Naive thymus-derived CD4-positive, alpha-beta T cell (primary cell): ENCODE results near the gene DLG2. TPM values are rescaled to one million over a fixed set of nuclear protein-coding genes. Genes with fewer than 3 reads are reported as not detected.

Experiments used
- ATAC-seq: fragments of 150-1000 bp; cut with Tn5 transposase; 2 replicates; pipeline ENCODE4 v1.10.0; 2021; ENCODE audit warnings: mild to moderate bottlenecking, moderate library complexity
- CTCF ChIA-PET: fragments of 350-600 bp; sonication (Branson Sonifier 250); formaldehyde crosslinking; loops from one replicate; lab custom pipeline; 2021; ENCODE audit warnings: antibody characterized with exemption; lab: Charles Lee
- POLR2A ChIA-PET: fragments of 350-600 bp; sonication (Branson Sonifier 250); formaldehyde crosslinking; loops from one replicate; lab custom pipeline; 2021; ENCODE audit warnings: antibody characterized with exemption, inconsistent platforms; lab: Charles Lee
- DNase-seq, 9 donors: peaks; one replicate each; pipeline versions ENCODE4 v3.0.0 to v3.0.0-alpha.2; 2020 to 2022; ENCODE audit warnings: mixed read lengths in 1 of 9
- H3K27ac ChIP-seq: one replicate; pipeline ENCODE4 v1.7.0; 2013; ENCODE audit warnings: mild to moderate bottlenecking, low read depth, low read length, moderate library complexity
- H3K27me3 ChIP-seq, 2 donors: one replicate each; pipeline ENCODE4 v1.7.0; 2013; ENCODE audit warnings: low read length in 2 of 2, mild to moderate bottlenecking in 2 of 2, moderate library complexity in 2 of 2; ENCODE audit not compliant: control insufficient read depth in 2 of 2, insufficient read depth in 2 of 2
- H3K36me3 ChIP-seq, 3 experiments: 1 replicate in 2 of 3; 2 replicates in 1 of 3; pipeline ENCODE4 v1.7.0; 2013; ENCODE audit warnings: low read length in 3 of 3, mild to moderate bottlenecking in 3 of 3, moderate library complexity in 1 of 3; ENCODE audit not compliant: insufficient read depth in 3 of 3, control insufficient read depth in 2 of 3
- H3K4me1 ChIP-seq, 2 donors: one replicate each; pipeline ENCODE4 v1.7.0; 2013; ENCODE audit warnings: low read length in 2 of 2, mild to moderate bottlenecking in 2 of 2, moderate library complexity in 1 of 2; ENCODE audit not compliant: control insufficient read depth in 2 of 2, insufficient read depth in 2 of 2
- H3K4me3 ChIP-seq: 2 replicates; pipeline ENCODE4 v1.7.0; 2013; ENCODE audit warnings: mild to moderate bottlenecking, low read length
- H3K9me3 ChIP-seq, 3 experiments: 1 replicate in 2 of 3; 2 replicates in 1 of 3; pipeline ENCODE4 v1.7.0; 2013; ENCODE audit warnings: low read length in 3 of 3; ENCODE audit not compliant: control insufficient read depth in 2 of 3
- H3K27ac Mint-ChIP-seq, 9 donors: one replicate each; pipeline ENCODE4 v1.8.0; 2020 to 2022; ENCODE audit warnings: mixed read lengths in 9 of 9, mild to moderate bottlenecking in 8 of 9, moderate library complexity in 5 of 9, inconsistent platforms in 2 of 9
- H3K27me3 Mint-ChIP-seq, 5 donors: one replicate each; pipeline ENCODE4 v1.8.0; 2021 to 2022; ENCODE audit warnings: mixed read lengths in 5 of 5, mild to moderate bottlenecking in 1 of 5
- H3K36me3 Mint-ChIP-seq, 5 donors: one replicate each; pipeline ENCODE4 v1.8.0; 2020 to 2022; ENCODE audit warnings: mixed read lengths in 5 of 5, mild to moderate bottlenecking in 3 of 5, inconsistent platforms in 1 of 5
- H3K4me1 Mint-ChIP-seq, 7 donors: one replicate each; pipeline ENCODE4 v1.8.0; 2020 to 2022; ENCODE audit warnings: mixed read lengths in 7 of 7, mild to moderate bottlenecking in 3 of 7, inconsistent platforms in 1 of 7
- H3K4me3 Mint-ChIP-seq, 10 donors: one replicate each; pipeline ENCODE4 v1.8.0; 2020 to 2022; ENCODE audit warnings: mild to moderate bottlenecking in 10 of 10, mixed read lengths in 10 of 10, moderate library complexity in 6 of 10, inconsistent platforms in 2 of 10
- H3K9me3 Mint-ChIP-seq, 11 donors: one replicate each; pipeline ENCODE4 v1.8.0; 2020 to 2022; ENCODE audit warnings: mixed read lengths in 11 of 11, mild to moderate bottlenecking in 4 of 11, inconsistent platforms in 1 of 11, moderate library complexity in 1 of 11
- intact Hi-C, 2 donors: fragments of 100-400 bp; cut with micrococcal nuclease; formaldehyde crosslinking; loops; one replicate each; pipeline ENCODE4 v1.15.1; 2023
- polyA plus RNA-seq, 2 donors: library from polyadenylated mRNA; unstranded; fragments of 300-500 nt; fragmentation: Illumina TruSeq; gene quantifications; one replicate each; pipeline ENCODE4 v1.2.3, GENCODE V29; 2021
- total RNA-seq, 6 experiments: library from RNA in 5 of 6; stranded (reverse) in 5 of 6; gene quantifications; 1 replicate in 5 of 6; 2 replicates in 1 of 6; pipeline ENCODE4 v1.2.3 and lab custom pipeline; 2021 to 2026

Gene DLG2
- total and polyA plus RNA-seq, 7 experiments from 2014 or later: 0.64 to 6.1 (median 3.7) TPM

DNA sequence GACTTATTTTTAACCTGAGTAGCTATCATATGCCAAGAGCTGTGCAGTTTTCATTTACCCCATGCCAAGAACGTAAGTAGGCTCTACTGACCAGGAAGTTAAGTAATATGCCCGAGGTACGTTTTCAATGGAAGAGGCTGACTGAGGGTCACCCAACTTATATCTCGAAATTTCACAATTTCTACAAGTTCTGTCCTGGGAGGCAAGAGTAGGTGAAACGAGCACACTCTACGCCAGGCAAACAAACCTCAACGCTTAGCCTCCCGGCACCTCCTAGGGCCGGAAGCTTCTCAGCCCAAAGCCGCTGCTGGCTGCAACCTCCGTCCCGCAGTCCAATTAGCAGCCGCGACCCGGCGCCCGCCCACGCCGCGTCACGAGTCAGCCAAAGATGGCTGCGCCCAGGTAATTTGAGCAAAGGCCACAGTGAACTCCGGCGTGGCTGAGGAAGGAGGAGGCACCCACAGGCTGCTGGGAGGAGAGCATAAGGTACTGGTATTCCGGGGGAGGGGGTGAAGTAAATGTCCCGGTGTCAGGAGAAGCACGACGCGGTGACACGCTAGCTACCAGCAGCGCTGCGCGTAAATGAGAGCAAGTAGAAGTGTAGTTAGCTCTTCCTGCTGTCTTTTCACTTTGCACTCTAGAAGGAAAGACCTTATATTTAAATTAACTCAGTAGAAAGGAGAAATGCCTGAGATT lies 20.6 kb upstream of the DLG2 start, which contains the start of gene TMEM126A:
Gene TMEM126A, plus strand, starts transcription at position 364 of the 696 bp plus-strand sequence. CDS start 2,289 bp downstream, outside the sequence.
- Mint-ChIP-seq H3K36me3 (peaks cover 0 to 6% (median 1%) of the 10 kb centered on the region in 5 donors), H3K9me3 (no peaks in the 10 kb centered on the region), H3K27me3 (peaks cover 12 to 29% (median 22%) of the 10 kb centered on the region in 5 donors), H3K4me1 (peaks cover 9 to 48% (median 38%) of the 10 kb centered on the region in 7 donors), H3K27ac (peak within 1 kb of the TSS; percentile 86 to 99 (median 98)), H3K4me3 (peak within 1 kb of the TSS; percentile 92 to 100 (median 98))
- POLR2A ChIA-PET: interaction anchor here (0.6 to 10.3 kb wide), 18 partner anchors 10 to 1387 kb away, joined by 3 to 207 read pairs (median 4); partner anchors contain the start of genes CREBZF, DLG2, HIKESHI and PICALM
- H3K27me3 ChIP-seq: no peaks in the 10 kb centered on the region
- peak within 1 kb of the TSS; percentile 87 for H3K27ac ChIP-seq
- intact Hi-C loops: loop anchor here (1.0 to 5.0 kb wide), 10 partner anchors 10 to 655 kb away; partner anchors contain the start of genes EED (in 2 of the 2), HIKESHI (in 2 of the 2), PICALM (in 2 of the 2) and TMEM126B (in 2 of the 2)
- H3K4me3 ChIP-seq: peak within 1 kb of the TSS; percentile 83
- H3K9me3 ChIP-seq: no peaks in the 10 kb centered on the region
- CTCF ChIA-PET: interaction anchor here (1.2 to 1.9 kb wide), 3 partner anchors 10 to 19 kb away, joined by 3 to 6 read pairs (median 6); partner anchors contain the start of gene TMEM126B
- DNase-seq (peak; percentile 85 to 92 (median 90)), ATAC-seq (peak; percentile 99)
- peaks cover 11 to 14% of the 10 kb centered on the region in 2 donors for H3K4me1 ChIP-seq
- H3K36me3 ChIP-seq: peaks cover 0 to 4% (median 4%) of the 10 kb centered on the region in 3 experiments

- CTCF ChIA-PET: interaction anchor here (1.3 to 1.9 kb wide), 2 partner anchors 17 to 19 kb away, joined by 6 read pairs; partner anchors contain the start of gene TMEM126B
- peak overlapping the region; percentile 83 for H3K4me3 ChIP-seq
- intact Hi-C loops: loop anchor here (1.0 to 5.0 kb wide), 10 partner anchors 10 to 655 kb away; partner anchors contain the start of genes EED (in 2 of the 2), HIKESHI (in 2 of the 2), PICALM (in 2 of the 2) and TMEM126B (in 2 of the 2)
- POLR2A ChIA-PET: interaction anchor here (0.6 to 10.3 kb wide), 14 partner anchors 9 to 1387 kb away, joined by 3 to 207 read pairs (median 4); partner anchors contain the start of genes CREBZF, DLG2, EED and HIKESHI
- H3K27me3 Mint-ChIP-seq: peaks cover 15 to 34% (median 27%) of the 10 kb centered on the region in 5 donors
- no peak for ATAC-seq
- peaks cover 5 to 43% (median 33%) of the 10 kb centered on the region in 7 donors for H3K4me1 Mint-ChIP-seq
- no peak for DNase-seq
- H3K27ac Mint-ChIP-seq: peak overlapping the region; percentile 86 to 99 (median 98)
- H3K36me3 ChIP-seq: peaks cover 0 to 4% (median 4%) of the 10 kb centered on the region in 3 experiments
- peaks cover 0 to 6% (median 1%) of the 10 kb centered on the region in 5 donors for H3K36me3 Mint-ChIP-seq
- peaks cover 11 to 14% of the 10 kb centered on the region in 2 donors for H3K4me1 ChIP-seq
- peak overlapping the region; percentile 87 for H3K27ac ChIP-seq
- no peaks in the 10 kb centered on the region for H3K9me3 Mint-ChIP-seq
- H3K4me3 Mint-ChIP-seq: peak overlapping the region; percentile 92 to 100 (median 98)
- no peaks in the 10 kb centered on the region for H3K27me3 ChIP-seq
- H3K9me3 ChIP-seq: no peaks in the 10 kb centered on the region
Measured at GRCh38 chr11:85647078-85647477, 19.9 kb upstream of the DLG2 start.

- H3K4me1 Mint-ChIP-seq: peaks cover 0 to 16% (median 9%) of the 10 kb centered on the region in 7 donors
- H3K4me3 ChIP-seq: no peak overlapping the region
- no peaks in the 10 kb centered on the region for H3K9me3 ChIP-seq
- ATAC-seq: no peak
- H3K27ac ChIP-seq: no peak overlapping the region
- H3K27me3 ChIP-seq: no peaks in the 10 kb centered on the region
- intact Hi-C loops: no loop called here
- no peak for DNase-seq
- H3K36me3 Mint-ChIP-seq: peaks cover 0 to 8% (median 4%) of the 10 kb centered on the region in 5 donors
- no peak overlapping the region for H3K27ac Mint-ChIP-seq
- peaks cover 19 to 48% (median 30%) of the 10 kb centered on the region in 5 donors for H3K27me3 Mint-ChIP-seq
- ChIA-PET POLR2A (no interaction called here), CTCF (no interaction called here)
- no peak overlapping the region for H3K4me3 Mint-ChIP-seq
- no peaks in the 10 kb centered on the region for H3K36me3 ChIP-seq
- no peaks in the 10 kb centered on the region for H3K9me3 Mint-ChIP-seq
- peaks cover 6 to 8% of the 10 kb centered on the region in 2 donors for H3K4me1 ChIP-seq
Measured at GRCh38 chr11:85643191-85643614, 16.1 kb upstream of the DLG2 start.

DNA sequence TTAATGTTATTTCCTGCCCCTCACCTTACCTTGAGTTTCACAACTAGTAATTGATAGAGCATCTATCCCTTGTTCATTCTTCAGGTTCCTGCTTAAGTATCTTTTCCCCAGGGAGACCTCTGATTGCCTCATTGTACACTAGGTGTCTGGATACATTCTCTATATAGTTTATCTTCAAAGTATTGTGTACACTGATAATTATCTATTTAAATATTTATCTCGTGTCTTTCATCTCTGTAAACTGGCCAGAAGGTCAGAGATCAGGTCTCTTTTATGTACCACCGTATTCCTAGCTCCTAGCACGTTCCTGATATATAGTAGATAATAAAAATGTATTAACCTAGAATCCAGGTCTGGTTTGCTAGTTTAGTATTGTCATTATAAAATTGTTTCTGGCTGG lies 7.6 kb upstream of the DLG2 start:
- H3K4me3 ChIP-seq: no peak overlapping the region
- CTCF ChIA-PET: no interaction called here
- H3K4me1 ChIP-seq: peaks cover 0 to 4% of the 10 kb centered on the region in 2 donors
- no peak overlapping the region for H3K4me3 Mint-ChIP-seq
- H3K4me1 Mint-ChIP-seq: peaks cover 0 to 12% (median 8%) of the 10 kb centered on the region in 7 donors
- peaks cover 11 to 42% (median 11%) of the 10 kb centered on the region in 3 experiments for H3K36me3 ChIP-seq
- H3K36me3 Mint-ChIP-seq: peaks cover 3 to 35% (median 16%) of the 10 kb centered on the region in 5 donors
- no peaks in the 10 kb centered on the region for H3K27me3 Mint-ChIP-seq
- no peak for DNase-seq
- intact Hi-C loops: no loop called here
- no peaks in the 10 kb centered on the region for H3K27me3 ChIP-seq
- no peak for ATAC-seq
- POLR2A ChIA-PET: no interaction called here
- no peaks in the 10 kb centered on the region for H3K9me3 ChIP-seq
- H3K27ac Mint-ChIP-seq: no peak overlapping the region
- H3K9me3 Mint-ChIP-seq: no peaks in the 10 kb centered on the region
- H3K27ac ChIP-seq: no peak overlapping the region

DNA sequence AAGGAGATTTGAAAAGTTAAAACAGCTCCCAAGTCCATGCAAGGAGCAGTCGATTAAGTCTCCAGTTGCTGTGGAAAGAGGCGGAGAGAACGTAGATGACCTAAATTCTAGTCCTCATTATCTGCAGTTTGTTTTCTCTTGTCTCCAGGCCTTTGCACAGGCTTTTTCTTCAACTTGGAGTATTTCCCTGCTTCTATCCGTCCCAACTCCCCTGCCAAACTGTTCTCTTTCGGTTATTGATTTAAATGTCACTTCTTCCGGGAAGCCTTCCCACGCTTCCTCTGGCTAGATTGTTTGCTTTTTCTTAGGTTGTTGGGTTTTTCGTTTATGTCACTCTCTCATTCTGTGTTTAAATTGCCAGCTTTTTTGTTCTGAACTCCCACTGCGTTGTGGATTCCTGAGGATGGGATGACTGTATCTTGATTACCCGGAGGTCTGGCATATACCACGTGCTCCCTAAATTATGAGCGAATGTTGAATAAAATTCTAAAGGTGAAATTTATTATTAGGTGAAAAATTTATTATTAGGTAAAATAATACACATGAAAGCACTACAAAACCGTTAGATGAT lies 1.7 kb upstream of the DLG2 start:
- H3K9me3 ChIP-seq: no peaks in the 10 kb centered on the region
- H3K36me3 ChIP-seq: peaks cover under 1 to 9% (median 7%) of the 10 kb centered on the region in 3 experiments
- Mint-ChIP-seq H3K4me1 (peaks cover 17 to 65% (median 48%) of the 10 kb centered on the region in 7 donors), H3K27ac (peak overlapping the region; percentile 89 to 97 (median 94)), H3K27me3 (peaks cover 0 to 8% (median 0%) of the 10 kb centered on the region in 5 donors), H3K9me3 (no peaks in the 10 kb centered on the region), H3K36me3 (peaks cover 0 to 12% (median 4%) of the 10 kb centered on the region in 5 donors), H3K4me3 (peak overlapping the region; percentile 84 to 98 (median 94))
- H3K4me1 ChIP-seq: peaks cover 13 to 22% of the 10 kb centered on the region in 2 donors
- DNase-seq (peak in 1 of 9 donors; percentile 29), ATAC-seq (peak; percentile 10)
- peak overlapping the region; percentile 74 for H3K27ac ChIP-seq
- intact Hi-C loops: loop anchor here (1.0 to 2.0 kb wide), 13 partner anchors 18 to 673 kb away; partner anchors contain the start of genes HIKESHI (in 2 of the 2), PICALM (in 2 of the 2), TMEM126A (in 2 of the 2) and EED (in 1 of the 2)
- H3K27me3 ChIP-seq: no peaks in the 10 kb centered on the region
- ChIA-PET CTCF (interaction anchor here (1.4 kb wide), 1 partner anchor 19 kb away, joined by 6 read pairs; the partner anchor contains the start of gene TMEM126A), POLR2A (interaction anchor here (0.6 to 5.8 kb wide), 16 partner anchors 8 to 673 kb away, joined by 3 to 102 read pairs (median 4); partner anchors contain the start of genes CREBZF, EED, HIKESHI and PICALM)
- H3K4me3 ChIP-seq: peak overlapping the region; percentile 98
